Thyroid gland (tissue), 4 donors: ENCODE results near the gene SCN10A. TPM values are rescaled to one million over a fixed set of nuclear protein-coding genes. Genes with fewer than 3 reads are reported as not detected.

Source experiments
- DNase-seq, 2 donors: peaks; one replicate each; pipeline ENCODE4 v3.0.0-alpha.2; 2019
- H3K27ac ChIP-seq, 3 donors: fragments of 200-600 bp; sonication (generic); 1 replicate in 2 of 3; 2 replicates in 1 of 3; pipeline ENCODE4 v1.5.1; 2016 to 2019; ENCODE audit warnings: mild to moderate bottlenecking in 1 of 3, moderate library complexity in 1 of 3
- H3K27me3 ChIP-seq: fragments of 200-600 bp; sonication (generic); one replicate; pipeline ENCODE4 v1.5.1; 2019
- H3K36me3 ChIP-seq, 2 donors: fragments of 200-600 bp; sonication (generic); one replicate each; pipeline ENCODE4 v1.5.1; 2016 to 2019
- H3K4me1 ChIP-seq, 2 donors: fragments of 200-600 bp; sonication (generic); one replicate each; pipeline ENCODE4 v1.5.1; 2017 to 2019
- H3K4me3 ChIP-seq, 3 donors: fragments of 200-600 bp; sonication (generic); replicated peaks in 1 of 3; 1 replicate in 2 of 3; 2 replicates in 1 of 3; pipeline ENCODE4 v1.5.1; 2016; ENCODE audit warnings: mild to moderate bottlenecking in 1 of 3
- H3K9me3 ChIP-seq: fragments of 200-600 bp; sonication (generic); one replicate; pipeline ENCODE4 v1.5.1; 2017
- CTCF ChIP-seq, 6 experiments: fragments of 200-600 bp in 3 of 6; fragments of 450-650 bp in 3 of 6; sonication (generic) in 3 of 6; IDR thresholded peaks; one replicate each; pipeline ENCODE4 v1.5.1; 2016 to 2019; ENCODE audit warnings: antibody characterized with exemption in 6 of 6, mild to moderate bottlenecking in 2 of 6, inconsistent platforms in 1 of 6, moderate library complexity in 1 of 6
- POLR2A ChIP-seq, 2 donors: fragments of 450-650 bp; IDR thresholded peaks; one replicate each; pipeline ENCODE4 v1.6.1; 2017; ENCODE audit warnings: antibody characterized with exemption in 2 of 2, mild to moderate bottlenecking in 2 of 2, moderate library complexity in 1 of 2
- WGBS, 2 donors: methylation state at CpG; one replicate each; pipeline ENCODE4 v1.1.5; 2017; 5-methylcytosine and 5-hydroxymethylcytosine counted together
- intact Hi-C: fragments of 100-400 bp; cut with DNase I; formaldehyde crosslinking; loops from one replicate; pipeline ENCODE4 v1.15.1; 2023
- total RNA-seq, 4 donors: library from RNA; depleted of rRNA; stranded (reverse); fragments of >200 nt; gene quantifications; one replicate each; pipeline ENCODE4 v1.2.3, GENCODE V29; 2016

SCN10A gene
- total RNA-seq, 4 donors from 2014 or later = not detected

DNA sequence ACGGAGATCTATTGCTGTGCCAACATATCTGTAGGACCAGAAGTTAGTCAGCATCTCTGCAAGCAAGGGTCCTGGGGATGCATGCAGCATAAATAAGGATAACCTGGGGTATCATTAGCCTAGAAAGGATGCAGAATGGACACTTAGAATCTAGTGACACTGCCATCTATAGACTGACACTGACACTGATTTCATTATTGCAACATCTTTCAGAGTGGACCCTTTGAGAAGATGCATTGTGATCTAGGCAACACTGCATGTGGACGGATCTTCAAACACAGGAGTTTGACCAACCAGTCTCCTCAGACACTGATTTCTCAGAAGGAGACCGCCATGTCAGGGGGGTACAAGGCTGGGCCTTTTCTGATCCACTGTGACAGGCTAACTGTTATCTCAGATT lies 52.4 kb downstream of the SCN10A start:
- 52 to 84% methylated on average over 3 of the region's 3 CpGs for WGBS, 2 donors
- no peak for TF ChIP-seq POLR2A (IDR thresholded peaks at IDR 0.05)
- TF ChIP-seq CTCF (IDR thresholded peaks at IDR 0.05) = no peak
- no peak for DNase-seq
- Histone ChIP-seq H3K9me3 (no peaks in the 10 kb centered on the region), H3K4me3 (no peak overlapping the region), H3K27me3 (no peaks in the 10 kb centered on the region), H3K27ac (no peak overlapping the region), H3K4me1 (no peaks in the 10 kb centered on the region), H3K36me3 (no peaks in the 10 kb centered on the region)
- intact Hi-C loops = no loop called here

- WGBS, 2 donors = 80 to 92% methylated on average over 3 of the region's 3 CpGs
Observed at GRCh38 chr3:38758557-38758956, 57.5 kb downstream of the SCN10A start.

DNA sequence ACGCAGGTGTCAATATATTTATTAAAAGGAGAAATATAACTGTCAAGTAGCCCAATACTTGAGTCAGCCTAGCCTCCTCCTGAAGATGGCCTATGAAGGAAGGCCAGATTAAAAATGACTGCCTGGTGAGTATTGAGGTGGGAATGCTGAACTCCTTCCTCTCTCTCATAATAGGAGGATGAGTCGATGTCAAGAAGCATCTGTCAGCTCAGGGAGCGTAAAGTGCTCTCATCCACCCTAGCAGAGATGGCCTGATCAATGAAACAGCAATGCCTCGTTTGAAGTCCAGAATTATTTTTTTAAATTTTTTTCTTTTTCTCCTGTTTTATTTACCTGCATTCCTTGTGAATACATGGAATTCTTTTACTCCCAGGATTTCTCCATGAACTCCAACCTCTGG lies 58.3 kb downstream of the SCN10A start:
- intact Hi-C loops = no loop called here
- Histone ChIP-seq H3K4me3 (no peak overlapping the region), H3K27me3 (no peaks in the 10 kb centered on the region), H3K9me3 (no peaks in the 10 kb centered on the region), H3K4me1 (no peaks in the 10 kb centered on the region), H3K27ac (no peak overlapping the region), H3K36me3 (no peaks in the 10 kb centered on the region)
- no peak for DNase-seq
- 57 to 62% methylated on average over 4 of the region's 4 CpGs for WGBS, 2 donors
- TF ChIP-seq POLR2A (IDR thresholded peaks at IDR 0.05) (no peak), CTCF (IDR thresholded peaks at IDR 0.05) (no peak)

More at GRCh38 chr3:38758557-38758956, 57.5 kb downstream of the SCN10A start:
- Histone ChIP-seq H3K27me3 (no peaks in the 10 kb centered on the region), H3K27ac (no peak overlapping the region), H3K4me1 (no peaks in the 10 kb centered on the region), H3K9me3 (no peaks in the 10 kb centered on the region), H3K4me3 (no peak overlapping the region), H3K36me3 (no peaks in the 10 kb centered on the region)
- TF ChIP-seq CTCF (IDR thresholded peaks at IDR 0.05) (no peak), POLR2A (IDR thresholded peaks at IDR 0.05) (no peak)
- intact Hi-C loops = no loop called here
- DNase-seq = no peak

DNA sequence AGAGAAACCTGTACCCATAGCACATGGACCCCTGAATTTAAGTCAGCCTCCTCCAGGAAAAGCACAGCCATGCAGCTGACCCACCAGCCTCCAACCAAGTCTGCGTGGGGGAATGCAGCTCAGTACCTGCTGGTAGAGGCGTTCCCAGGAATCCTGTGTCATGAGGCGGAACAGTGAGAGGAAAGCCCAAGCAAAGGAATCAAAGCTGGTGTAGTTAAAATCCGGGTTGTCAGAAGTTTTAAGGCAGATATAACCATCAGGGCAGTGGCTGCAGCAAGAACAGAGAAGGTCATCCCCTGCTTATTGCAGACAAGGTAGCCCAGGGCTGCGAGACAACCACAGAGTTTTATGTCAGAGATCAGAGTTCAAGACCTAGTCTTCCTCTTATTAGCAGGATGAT lies 59.1 kb downstream of the SCN10A start:
- intact Hi-C loops = no loop called here
- no peaks in the 10 kb centered on the region for H3K9me3 ChIP-seq
- no peaks in the 10 kb centered on the region for H3K27me3 ChIP-seq
- no peak for DNase-seq
- TF ChIP-seq CTCF (IDR thresholded peaks at IDR 0.05) (no peak), POLR2A (IDR thresholded peaks at IDR 0.05) (no peak)
- H3K4me1 ChIP-seq = no peaks in the 10 kb centered on the region
- H3K27ac ChIP-seq = no peak overlapping the region
- H3K36me3 ChIP-seq = no peaks in the 10 kb centered on the region
- WGBS, 2 donors = 68 to 71% methylated on average over 5 of the region's 5 CpGs
- no peak overlapping the region for H3K4me3 ChIP-seq

DNA sequence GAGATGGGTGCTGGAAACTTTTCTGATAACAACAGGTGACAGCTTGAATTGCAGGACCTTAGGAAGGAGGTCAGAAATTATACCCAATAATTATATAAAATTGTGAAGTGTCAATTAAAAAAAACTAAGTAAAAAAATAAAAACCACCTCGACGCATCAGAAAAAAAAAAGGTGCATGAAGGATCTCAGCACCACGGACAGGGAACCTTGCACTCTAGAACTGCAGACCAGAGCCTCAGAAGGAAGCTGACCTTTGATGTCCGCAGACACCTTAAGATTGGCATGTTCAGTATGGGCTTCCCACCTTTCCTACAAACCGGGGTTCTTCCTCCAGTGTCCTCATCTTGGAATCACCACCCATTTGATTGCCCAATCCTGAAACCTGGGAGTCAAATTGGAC lies 60.9 kb downstream of the SCN10A start:
- no peaks in the 10 kb centered on the region for H3K27me3 ChIP-seq
- 35 to 37% methylated on average over 5 of the region's 5 CpGs for WGBS, 2 donors
- TF ChIP-seq CTCF (IDR thresholded peaks at IDR 0.05) (no peak), POLR2A (IDR thresholded peaks at IDR 0.05) (no peak)
- intact Hi-C loops = no loop called here
- no peaks in the 10 kb centered on the region for H3K4me1 ChIP-seq
- H3K36me3 ChIP-seq = no peaks in the 10 kb centered on the region
- H3K27ac ChIP-seq = no peak overlapping the region
- no peak for DNase-seq
- H3K4me3 ChIP-seq = no peak overlapping the region
- no peaks in the 10 kb centered on the region for H3K9me3 ChIP-seq
